PC-9 (cell line): Measurements from ENCODE around the gene CALCOCO2. TPM values are rescaled to one million over a fixed set of nuclear protein-coding genes. Genes with fewer than 3 reads are reported as not detected.

Experiments used
- BruUV-seq: library from RNA; stranded (reverse); fragments of 400-500 nt; replicated peaks from 2 replicates; lab custom pipeline; 2021; lab: Mats Ljungman, UMichigan
- CTCF ChIA-PET: fragments of 300-600 bp; sonication (Branson Sonifier 250); formaldehyde crosslinking; loops from one replicate; lab custom pipeline; 2022; ENCODE audit warnings: antibody characterized with exemption; lab: Charles Lee
- POLR2A ChIA-PET: fragments of 300-600 bp; sonication (Branson Sonifier 250); formaldehyde crosslinking; loops from one replicate; lab custom pipeline; 2022; ENCODE audit warnings: antibody characterized with exemption; ENCODE audit not compliant: unreplicated experiment; lab: Charles Lee
- DNase-seq, 2 experiments: peaks; one replicate each; pipeline versions ENCODE4 v3.0.0 to v3.0.0-alpha.2; 2015 to 2022; ENCODE audit warnings: mixed read lengths in 1 of 2
- H2AFZ ChIP-seq: fragments of 200-600 bp; sonication (generic); 2 replicates; pipeline ENCODE4 v1.8.1; 2017; ENCODE audit warnings: antibody characterized with exemption
- H3F3A ChIP-seq: fragments of 200-600 bp; sonication (generic); 2 replicates; pipeline ENCODE4 v1.8.1; 2017; ENCODE audit warnings: antibody characterized with exemption, mild to moderate bottlenecking, low read depth; ENCODE audit not compliant: insufficient read depth
- H3K27ac ChIP-seq: fragments of 200-600 bp; sonication (generic); 2 replicates; pipeline ENCODE4 v1.6.1; 2016; ENCODE audit warnings: mixed run types
- H3K27me3 ChIP-seq: fragments of 200-600 bp; sonication (generic); 2 replicates; pipeline ENCODE4 v1.6.1; 2016; ENCODE audit warnings: low read depth, mixed run types; ENCODE audit not compliant: insufficient read depth
- H3K36me3 ChIP-seq: fragments of 200-600 bp; sonication (generic); 2 replicates; pipeline ENCODE4 v1.6.1; 2016; ENCODE audit warnings: low read depth, mixed run types
- H3K4me1 ChIP-seq: fragments of 200-600 bp; sonication (generic); replicated peaks from 2 replicates; pipeline ENCODE4 v1.6.1; 2016; ENCODE audit warnings: mixed run types; ENCODE audit not compliant: insufficient read depth
- H3K4me2 ChIP-seq: fragments of 200-600 bp; sonication (generic); 2 replicates; pipeline ENCODE4 v1.6.1; 2017; ENCODE audit warnings: mixed run types
- H3K4me3 ChIP-seq: fragments of 200-600 bp; sonication (generic); 2 replicates; pipeline ENCODE4 v1.6.1; 2016; ENCODE audit warnings: mixed run types
- H3K79me2 ChIP-seq: fragments of 200-600 bp; sonication (generic); 2 replicates; pipeline ENCODE4 v1.6.1; 2017; ENCODE audit warnings: low read depth, mixed run types
- H3K9me2 ChIP-seq: fragments of 200-600 bp; sonication (generic); 2 replicates; pipeline ENCODE4 v1.8.1; 2017; ENCODE audit warnings: mild to moderate bottlenecking; ENCODE audit not compliant: insufficient read depth
- H3K9me3 ChIP-seq: fragments of 200-600 bp; sonication (generic); 2 replicates; pipeline ENCODE4 v1.8.1; 2016; ENCODE audit warnings: low read depth; ENCODE audit not compliant: insufficient read depth
- H4K20me1 ChIP-seq: fragments of 200-600 bp; sonication (generic); 2 replicates; pipeline ENCODE4 v1.8.1; 2017; ENCODE audit not compliant: insufficient read depth
- EZH2 ChIP-seq: fragments of 200-600 bp; sonication (generic); IDR thresholded peaks from 2 replicates; pipeline ENCODE4 v1.8.0; 2017; ENCODE audit warnings: antibody characterized with exemption, low read depth
- intact Hi-C: fragments of 100-400 bp; cut with micrococcal nuclease; formaldehyde crosslinking; loops from one replicate; pipeline ENCODE4 v1.10.0; 2022; ENCODE audit not compliant: unreplicated experiment
- total RNA-seq: library from RNA; stranded (reverse); gene quantifications from 2 replicates; pipeline ENCODE4 v1.2.3, GENCODE V29; 2021
- TF ChIP-seq, protein P1 (sequence below): fragments of 200-600 bp; sonication (generic); conservative IDR thresholded peaks from 2 replicates; pipeline ENCODE4 v1.6.1; 2017; ENCODE audit warnings: mixed run types, antibody characterized with exemption, mild to moderate bottlenecking, moderate library complexity

CALCOCO2 gene
- total RNA-seq, 1 experiment from 2014 or later = 95.9 TPM

DNA sequence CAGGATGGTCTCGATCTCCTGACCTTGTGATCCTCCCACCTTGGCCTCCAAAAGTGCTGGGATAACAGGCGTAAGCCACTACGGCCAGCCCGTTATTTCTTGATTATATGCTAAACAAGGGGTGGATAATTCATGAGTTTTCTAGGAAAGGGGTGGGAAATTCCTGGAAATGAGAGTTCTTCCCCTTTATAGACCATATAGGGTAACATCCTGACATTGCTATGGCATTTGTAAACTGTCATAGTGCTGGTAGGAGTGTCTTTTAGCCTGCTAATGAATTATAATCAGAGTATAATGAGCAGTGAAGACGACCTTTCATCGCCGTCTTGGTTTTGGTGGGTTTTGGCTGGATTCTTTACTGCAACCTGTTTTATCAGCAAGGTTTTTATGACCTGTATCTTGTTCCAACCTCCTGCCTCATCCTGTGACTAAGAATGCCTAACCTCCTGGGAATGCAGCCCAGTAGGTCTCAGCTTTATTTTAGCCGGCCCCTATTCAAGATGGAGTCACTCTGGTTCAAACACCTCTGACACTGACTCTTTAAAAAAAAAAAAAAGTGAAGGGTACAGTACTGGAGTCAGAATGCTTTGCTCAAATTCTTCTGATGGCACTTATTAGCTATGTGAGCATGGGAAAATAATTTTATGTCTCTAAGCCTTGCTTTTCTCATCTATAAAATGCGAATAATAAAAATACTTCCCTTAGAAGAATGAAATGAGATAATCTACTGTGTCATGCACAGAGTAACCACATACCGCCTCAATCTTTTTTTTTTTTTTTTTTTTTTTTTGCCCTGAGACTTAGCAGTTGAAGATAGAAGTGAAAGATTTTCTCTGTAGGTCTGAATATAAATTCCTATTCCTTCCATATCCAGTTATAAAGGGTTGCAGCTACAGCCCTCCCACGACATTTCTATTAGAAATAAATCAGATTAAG, 5.1 kb upstream of the CALCOCO2 start:
- no peaks in the 10 kb centered on the region for H3K27me3 ChIP-seq
- intact Hi-C loops = no loop called here
- peak overlapping the region; percentile 32 for H3K27ac ChIP-seq
- TF ChIP-seq EZH2 = no peak
- TF ChIP-seq, protein P1, sequence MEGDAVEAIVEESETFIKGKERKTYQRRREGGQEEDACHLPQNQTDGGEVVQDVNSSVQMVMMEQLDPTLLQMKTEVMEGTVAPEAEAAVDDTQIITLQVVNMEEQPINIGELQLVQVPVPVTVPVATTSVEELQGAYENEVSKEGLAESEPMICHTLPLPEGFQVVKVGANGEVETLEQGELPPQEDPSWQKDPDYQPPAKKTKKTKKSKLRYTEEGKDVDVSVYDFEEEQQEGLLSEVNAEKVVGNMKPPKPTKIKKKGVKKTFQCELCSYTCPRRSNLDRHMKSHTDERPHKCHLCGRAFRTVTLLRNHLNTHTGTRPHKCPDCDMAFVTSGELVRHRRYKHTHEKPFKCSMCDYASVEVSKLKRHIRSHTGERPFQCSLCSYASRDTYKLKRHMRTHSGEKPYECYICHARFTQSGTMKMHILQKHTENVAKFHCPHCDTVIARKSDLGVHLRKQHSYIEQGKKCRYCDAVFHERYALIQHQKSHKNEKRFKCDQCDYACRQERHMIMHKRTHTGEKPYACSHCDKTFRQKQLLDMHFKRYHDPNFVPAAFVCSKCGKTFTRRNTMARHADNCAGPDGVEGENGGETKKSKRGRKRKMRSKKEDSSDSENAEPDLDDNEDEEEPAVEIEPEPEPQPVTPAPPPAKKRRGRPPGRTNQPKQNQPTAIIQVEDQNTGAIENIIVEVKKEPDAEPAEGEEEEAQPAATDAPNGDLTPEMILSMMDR = no peak
- H3K4me1 ChIP-seq = peaks cover 11% of the 10 kb centered on the region
- DNase-seq = peak; percentile 27 to 78
- no peak overlapping the region for H3K4me3 ChIP-seq
- H2AFZ ChIP-seq = peak overlapping the region; percentile 7; the same call in 1 of the 2 replicates
- peaks cover 14% of the 10 kb centered on the region for H3F3A ChIP-seq
- no TSS peak for BruUV-seq
- H3K9me2 ChIP-seq = no peaks in the 10 kb centered on the region
- ChIA-PET POLR2A (interaction anchor here (0.7 kb wide), 2 partner anchors 66 to 67 kb away, joined by 3 to 23 read pairs; partner anchors contain the start of gene ATP5MC1), CTCF (interaction anchor here (0.6 to 0.7 kb wide), 2 partner anchors 11 to 57 kb away, joined by 3 to 5 read pairs; no protein-coding TSS in a partner anchor)
- H4K20me1 ChIP-seq = no peaks in the 10 kb centered on the region
- no peaks in the 10 kb centered on the region for H3K79me2 ChIP-seq
- H3K36me3 ChIP-seq = no peaks in the 10 kb centered on the region
- peak overlapping the region; percentile 24 for H3K4me2 ChIP-seq
- H3K9me3 ChIP-seq = no peaks in the 10 kb centered on the region

DNA sequence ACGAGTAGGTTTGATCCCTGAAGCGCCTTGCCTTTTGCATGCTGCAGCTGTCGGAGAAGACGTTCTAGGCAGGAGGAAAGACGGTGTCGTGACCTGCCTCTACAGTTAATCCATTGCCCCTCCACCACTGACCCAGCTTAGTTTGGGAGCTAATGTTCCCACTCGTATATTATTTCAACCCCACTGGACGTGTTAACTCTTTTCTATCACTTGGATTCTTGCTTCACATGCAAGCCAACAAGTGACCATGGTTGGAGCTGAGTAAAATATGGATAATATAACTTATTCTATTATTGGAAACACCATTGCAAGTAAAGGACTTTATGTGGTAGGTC, 681 bp downstream of the CALCOCO2 start:
- TF ChIP-seq, protein P1 = no peak
- TF ChIP-seq EZH2 = no peak
- intact Hi-C loops = no loop called here

DNA sequence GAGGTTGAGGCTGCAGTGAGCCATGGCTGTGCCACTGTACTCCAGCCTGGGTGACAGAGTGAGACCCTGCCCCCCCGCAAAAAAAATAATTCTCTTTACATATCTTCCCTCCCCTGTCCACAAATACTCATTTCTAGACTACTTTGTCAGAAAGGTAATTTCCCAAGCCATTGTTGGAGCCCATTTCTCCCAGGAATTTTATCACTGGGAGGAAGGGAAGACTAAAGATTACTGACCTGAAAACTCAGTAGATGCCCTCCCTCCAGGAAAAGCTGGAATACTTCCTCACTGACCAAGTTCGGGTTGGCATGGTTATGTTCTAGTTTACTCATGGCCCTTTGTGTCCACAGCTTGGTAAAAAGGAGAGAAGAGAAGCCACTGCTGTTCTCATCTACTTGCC, 4.1 kb downstream of the CALCOCO2 start:
- H3K9me3 ChIP-seq = no peaks in the 10 kb centered on the region
- DNase-seq = no peak
- BruUV-seq = no TSS peak
- POLR2A ChIA-PET = no interaction called here
- H3K79me2 ChIP-seq = peaks cover 41% of the 10 kb centered on the region
- H3F3A ChIP-seq = peaks cover 8% of the 10 kb centered on the region; the same call in 1 of the 2 replicates
- TF ChIP-seq EZH2 = no peak
- TF ChIP-seq, protein P1 = no peak
- no peak overlapping the region for H3K4me3 ChIP-seq
- H3K4me2 ChIP-seq = no peak overlapping the region
- CTCF ChIA-PET = interaction anchor here (1.0 kb wide), 1 partner anchor 49 kb away, joined by 9 read pairs; no protein-coding TSS in a partner anchor
- H3K27ac ChIP-seq = no peak overlapping the region
- H3K9me2 ChIP-seq = no peaks in the 10 kb centered on the region; the same call in 1 of the 2 replicates
- H3K27me3 ChIP-seq = no peaks in the 10 kb centered on the region
- H4K20me1 ChIP-seq = peaks cover 7% of the 10 kb centered on the region
- no peak overlapping the region for H2AFZ ChIP-seq
- intact Hi-C loops = no loop called here
- H3K4me1 ChIP-seq = peaks cover 14% of the 10 kb centered on the region
- H3K36me3 ChIP-seq = no peaks in the 10 kb centered on the region

More for the DNA sequence above, 681 bp downstream of the CALCOCO2 start:
- no peaks in the 10 kb centered on the region for H3K9me3 ChIP-seq
- no peaks in the 10 kb centered on the region for H3K36me3 ChIP-seq
- H3K79me2 ChIP-seq = peaks cover 36% of the 10 kb centered on the region
- H3K4me3 ChIP-seq = peak overlapping the region; percentile 95
- H3K9me2 ChIP-seq = no peaks in the 10 kb centered on the region; the same call in 1 of the 2 replicates
- ChIA-PET CTCF (no interaction called here), POLR2A (interaction anchor here (0.6 kb wide), 1 partner anchor 1261 kb away, joined by 10 read pairs; no protein-coding TSS in a partner anchor)
- 0 out of 2 replicates have a peak, but pooled peaks cover 3% of the 10 kb centered on the region for H4K20me1 ChIP-seq
- peaks cover 8% of the 10 kb centered on the region; the same call in 1 of the 2 replicates for H3F3A ChIP-seq
- no peaks in the 10 kb centered on the region for H3K27me3 ChIP-seq
- H3K27ac ChIP-seq = peak overlapping the region; percentile 69
- DNase-seq = no peak
- BruUV-seq = no TSS peak
- H2AFZ ChIP-seq = peak overlapping the region; percentile 98
- peaks cover 14% of the 10 kb centered on the region for H3K4me1 ChIP-seq
- H3K4me2 ChIP-seq = peak overlapping the region; percentile 91
